NK-92 treated with Interleukin-12 subunit alpha and Interleukin-12 subunit beta, amount 100 ng/mL, for 24 hours (cell line): ENCODE measurements around the gene DCDC2C.
"Not testable (repeated sequence)": the region's sequence is repeated elsewhere in the genome, so short reads cannot be mapped to it uniquely, and the experiment has no call there.

Source experiments
- DNase-seq: peaks from one replicate; lab custom pipeline; 2025; lab: John Stamatoyannopoulos, UW

DCDC2C gene

DNA sequence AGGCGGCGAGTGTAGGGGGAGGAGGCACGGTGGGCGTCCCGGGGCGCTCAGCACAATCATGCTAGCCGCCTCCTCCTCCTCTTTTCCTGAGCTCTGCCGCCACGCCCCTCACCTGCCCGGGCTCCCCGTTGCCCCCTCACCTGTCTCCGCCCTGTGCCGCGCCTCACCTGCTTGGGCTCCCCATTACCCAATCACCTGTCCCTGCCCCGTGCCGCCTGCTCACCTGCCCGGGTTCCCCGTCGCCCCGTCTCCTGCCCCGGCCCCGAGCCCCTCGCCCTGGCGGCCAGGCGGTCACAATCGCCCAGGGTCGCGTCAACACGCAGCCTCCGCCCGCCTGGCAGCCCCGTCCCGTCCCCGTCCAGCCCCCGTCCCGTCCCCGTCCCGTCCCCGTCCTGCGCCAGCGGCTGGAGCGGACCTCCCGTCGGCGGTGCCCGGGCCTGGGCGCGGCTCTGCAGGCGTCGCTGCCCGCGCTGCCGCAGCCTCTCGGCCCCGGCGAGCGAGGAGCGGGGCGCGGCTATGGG lies at the start of gene DCDC2C:
TSS of gene DCDC2C (plus strand) at position 340 of the 521 bp plus-strand sequence. CDS start at position 517, 177 bp downstream.
- DNase-seq: no peak

DNA sequence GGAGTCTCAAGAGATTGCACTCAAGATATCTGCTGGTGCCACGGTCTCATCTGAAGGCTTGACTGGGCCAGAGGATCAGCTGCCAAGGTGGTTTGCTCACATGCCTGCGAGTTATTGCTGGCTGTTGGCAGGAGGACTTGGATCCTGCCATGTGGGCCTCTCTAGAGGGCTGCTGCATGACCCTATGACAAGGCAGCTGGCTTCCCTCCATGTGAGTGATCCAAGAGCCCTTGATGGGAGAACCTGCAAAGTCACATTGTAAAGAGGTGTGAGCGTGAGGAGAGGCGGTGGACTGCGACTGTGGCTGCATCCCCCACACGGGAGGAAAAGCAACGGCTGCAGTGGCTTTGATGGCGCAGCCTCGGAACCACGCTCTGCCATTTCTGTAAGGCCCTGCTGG lies 49.4 kb upstream of the DCDC2C start:
- DNase-seq: no peak

DNA sequence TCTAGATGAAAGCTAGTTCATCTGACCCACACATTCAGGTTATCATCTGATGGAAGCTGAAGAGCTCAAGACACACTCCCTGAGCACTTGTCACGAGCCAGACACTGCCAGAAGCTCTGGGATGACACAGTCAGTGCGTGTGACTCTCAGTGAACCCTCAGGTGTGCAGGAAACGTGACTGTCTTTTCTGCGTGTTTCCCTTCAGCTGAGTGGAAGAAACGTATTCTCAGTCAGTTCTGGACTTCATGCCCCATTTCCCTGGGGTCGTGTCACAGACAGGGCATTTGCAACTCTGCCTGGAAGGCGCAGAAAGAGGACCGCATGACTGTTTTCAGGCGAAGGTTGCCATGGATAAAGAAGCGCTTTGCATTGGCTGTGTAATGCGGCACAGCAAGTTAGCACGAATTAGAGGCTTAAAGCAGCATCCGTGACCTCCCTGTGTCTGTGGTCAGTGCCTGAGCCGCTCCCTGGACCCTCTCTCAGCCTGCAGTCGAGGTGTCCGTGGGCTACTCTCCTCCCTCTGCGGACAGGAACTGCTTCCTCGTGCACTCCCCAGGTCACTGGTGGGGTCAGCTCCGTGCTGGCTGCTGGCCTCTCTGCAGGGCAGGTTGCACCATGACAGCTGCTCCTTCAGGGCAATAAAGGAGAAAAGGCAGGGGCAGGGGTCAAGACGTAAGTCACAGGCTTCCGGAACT lies 48.7 kb upstream of the DCDC2C start:
- no peak for DNase-seq

GRCh38 chr2:3655871-3656761 lies 47.3 kb upstream of the DCDC2C start:
- no peak for DNase-seq

GRCh38 chr2:3656762-3657721 lies 46.3 kb upstream of the DCDC2C start:
- no peak for DNase-seq

GRCh38 chr2:3657881-3658280 lies 45.5 kb upstream of the DCDC2C start, which contains the start of gene ALLC:
TSS of gene ALLC (plus strand) at chr2:3658200. CDS start at chr2:3671158, 12,958 bp downstream.
- DNase-seq: no peak

GRCh38 chr2:3659447-3660432 lies 43.6 kb upstream of the DCDC2C start:
- no peak for DNase-seq

DNA sequence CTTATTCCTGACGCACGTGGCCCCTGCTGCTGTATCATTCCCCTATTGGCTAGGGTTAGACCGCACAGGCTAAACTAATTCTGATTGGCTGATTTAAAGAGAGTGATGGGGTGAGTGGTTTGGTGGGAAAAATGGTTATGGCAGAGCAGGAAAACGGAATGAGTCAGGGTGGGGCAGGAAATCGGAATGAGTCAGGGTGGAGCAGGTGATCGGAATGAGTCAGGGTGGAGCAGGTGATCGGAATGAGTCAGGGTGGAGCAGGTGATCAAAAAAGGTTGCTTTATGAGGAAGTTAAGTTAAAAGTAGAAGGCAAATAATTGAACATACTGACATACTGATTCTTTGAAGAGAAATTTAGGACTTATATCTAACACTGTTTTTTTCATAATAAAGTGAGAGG lies 42.7 kb upstream of the DCDC2C start:
- not testable (repeated sequence) for DNase-seq

- DNase-seq: no peak
Observed at GRCh38 chr2:3661149-3661660, 42.2 kb upstream of the DCDC2C start.

- DNase-seq: no peak
Observed at GRCh38 chr2:3662239-3662638, 41.1 kb upstream of the DCDC2C start.

DNA sequence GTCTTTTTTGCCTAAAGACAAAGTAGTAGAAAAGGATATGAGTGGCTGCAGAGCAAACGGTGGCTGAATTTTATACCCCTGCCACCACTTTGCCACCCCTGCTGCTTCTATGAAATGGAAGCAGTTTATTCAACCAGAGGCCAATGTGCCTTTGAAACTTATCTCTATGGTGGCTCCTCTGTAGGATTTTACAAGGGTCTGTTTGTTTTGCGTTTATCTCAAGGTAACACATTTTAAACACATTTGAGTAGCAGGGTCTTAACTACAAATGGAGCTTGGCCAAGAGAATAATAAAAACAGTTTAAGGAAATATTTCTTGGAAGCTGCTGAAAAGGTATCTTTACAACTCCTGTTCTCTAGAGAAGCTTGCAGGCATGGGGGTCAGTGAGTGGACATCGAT lies 39.3 kb upstream of the DCDC2C start:
- no peak for DNase-seq

GRCh38 chr2:3664925-3665324 lies 38.5 kb upstream of the DCDC2C start:
- DNase-seq: no peak

DNA sequence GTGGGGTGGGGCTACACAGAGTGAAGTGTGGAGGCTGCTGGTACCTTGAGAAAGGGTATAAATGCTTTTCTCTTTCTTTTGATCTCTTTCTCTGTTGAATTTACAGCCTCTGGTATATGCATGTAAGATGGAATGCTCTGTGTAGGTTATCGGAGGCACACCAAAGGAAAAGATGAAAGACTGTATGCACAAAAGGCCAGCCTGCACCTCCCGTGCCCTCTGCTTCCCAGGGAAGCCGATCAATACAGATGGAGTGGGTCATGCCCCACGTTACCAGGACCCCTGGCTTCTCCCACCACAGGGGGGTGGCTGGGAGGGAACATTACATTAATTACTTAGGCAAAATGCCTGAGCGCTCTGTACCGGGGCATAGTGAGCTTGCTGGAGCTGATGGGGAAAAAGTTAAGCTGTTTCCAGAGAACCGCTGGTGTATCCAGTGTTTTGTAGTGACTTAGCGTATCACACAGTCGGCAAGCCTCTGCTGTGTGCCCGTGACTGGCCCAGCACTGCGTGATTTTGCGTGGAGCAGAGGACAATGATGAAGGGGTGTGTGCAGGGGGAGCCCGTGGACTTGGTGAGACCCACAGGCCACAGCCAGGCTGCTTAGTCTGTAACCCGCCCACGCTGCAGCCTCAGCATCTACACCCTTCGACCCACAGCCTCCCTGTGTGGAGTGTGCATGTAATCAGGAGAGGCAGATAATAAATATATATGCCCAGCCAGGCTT lies 37.3 kb upstream of the DCDC2C start:
- no peak for DNase-seq

DNA sequence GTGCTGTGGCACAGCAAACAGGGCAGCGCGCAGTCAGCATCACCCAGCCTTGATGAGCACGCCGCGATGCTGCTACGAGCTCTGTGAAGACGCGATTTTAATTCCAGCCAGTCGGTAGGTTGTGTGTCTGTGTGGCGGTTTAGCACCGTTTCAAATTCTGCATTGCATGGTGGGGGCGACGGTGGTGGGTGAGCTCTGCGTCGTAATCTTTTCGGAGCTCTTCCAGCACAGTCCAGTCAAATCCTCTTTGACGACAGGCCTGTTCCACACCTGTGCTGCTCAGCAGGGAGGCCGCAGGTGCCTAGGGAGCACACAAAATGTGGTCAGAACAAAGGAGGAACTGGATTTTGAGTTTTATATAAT lies 36.8 kb upstream of the DCDC2C start:
- no peak for DNase-seq

- no peak for DNase-seq
Observed at GRCh38 chr2:3667151-3667631, 36.2 kb upstream of the DCDC2C start.

GRCh38 chr2:3669656-3670055 lies 33.7 kb upstream of the DCDC2C start:
- no peak for DNase-seq

- DNase-seq: no peak
Observed at GRCh38 chr2:3670376-3670775, 33.0 kb upstream of the DCDC2C start.

- DNase-seq: no peak
Observed at GRCh38 chr2:3670941-3671340, 32.4 kb upstream of the DCDC2C start.

DNA sequence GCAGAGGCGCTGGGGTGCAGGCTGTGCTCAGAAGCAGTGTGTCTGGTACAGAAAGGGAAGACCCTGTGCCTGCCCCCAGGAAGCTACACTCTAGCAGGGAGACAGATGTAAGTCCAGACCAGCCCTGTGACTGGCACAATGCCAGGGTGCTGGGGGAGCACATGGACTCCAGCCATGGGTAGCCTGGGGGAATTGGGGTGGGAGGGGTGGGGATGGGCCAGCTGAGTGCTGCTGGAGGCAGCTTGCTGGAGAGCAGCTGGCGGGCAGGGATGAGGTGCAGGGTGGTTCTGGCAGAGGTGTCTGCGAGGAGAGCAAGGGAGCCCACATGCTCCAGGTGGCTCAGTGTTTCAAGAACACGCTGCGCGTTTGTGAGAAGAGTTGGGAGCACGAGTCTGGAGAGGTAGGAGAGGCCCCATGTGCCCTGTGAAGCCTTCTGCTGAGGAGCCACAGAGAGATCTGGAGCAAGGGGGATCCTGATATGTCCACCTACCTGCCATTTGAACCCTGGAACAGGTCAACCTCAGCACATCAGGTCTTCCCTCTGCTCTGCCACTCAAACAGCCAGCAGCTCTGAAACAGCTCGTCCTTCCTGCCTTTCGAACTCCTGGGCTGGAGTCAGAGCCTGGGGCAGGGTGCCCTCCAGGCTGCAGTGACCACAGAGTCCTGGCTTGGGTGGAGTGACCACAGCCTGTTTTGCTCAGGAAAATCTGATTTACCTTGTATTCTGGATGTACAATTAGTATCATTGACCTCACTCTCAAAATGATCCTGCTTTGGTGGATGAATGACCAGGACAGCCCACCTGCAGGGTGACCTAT lies 30.3 kb upstream of the DCDC2C start:
- no peak for DNase-seq
